ENCODE data around the gene FLYWCH2. TPM values are rescaled to one million over a fixed set of nuclear protein-coding genes. Genes with fewer than 3 reads are reported as not detected.

The FLYWCH2 gene
- total and polyA plus RNA-seq, 9 of the 15 experiments (the other 6 are each of a cell fraction or from before 2014, with no cell fraction given): 0.70 to 55.5 (median 7.6) TPM

- TF ChIP-seq, protein P1, sequence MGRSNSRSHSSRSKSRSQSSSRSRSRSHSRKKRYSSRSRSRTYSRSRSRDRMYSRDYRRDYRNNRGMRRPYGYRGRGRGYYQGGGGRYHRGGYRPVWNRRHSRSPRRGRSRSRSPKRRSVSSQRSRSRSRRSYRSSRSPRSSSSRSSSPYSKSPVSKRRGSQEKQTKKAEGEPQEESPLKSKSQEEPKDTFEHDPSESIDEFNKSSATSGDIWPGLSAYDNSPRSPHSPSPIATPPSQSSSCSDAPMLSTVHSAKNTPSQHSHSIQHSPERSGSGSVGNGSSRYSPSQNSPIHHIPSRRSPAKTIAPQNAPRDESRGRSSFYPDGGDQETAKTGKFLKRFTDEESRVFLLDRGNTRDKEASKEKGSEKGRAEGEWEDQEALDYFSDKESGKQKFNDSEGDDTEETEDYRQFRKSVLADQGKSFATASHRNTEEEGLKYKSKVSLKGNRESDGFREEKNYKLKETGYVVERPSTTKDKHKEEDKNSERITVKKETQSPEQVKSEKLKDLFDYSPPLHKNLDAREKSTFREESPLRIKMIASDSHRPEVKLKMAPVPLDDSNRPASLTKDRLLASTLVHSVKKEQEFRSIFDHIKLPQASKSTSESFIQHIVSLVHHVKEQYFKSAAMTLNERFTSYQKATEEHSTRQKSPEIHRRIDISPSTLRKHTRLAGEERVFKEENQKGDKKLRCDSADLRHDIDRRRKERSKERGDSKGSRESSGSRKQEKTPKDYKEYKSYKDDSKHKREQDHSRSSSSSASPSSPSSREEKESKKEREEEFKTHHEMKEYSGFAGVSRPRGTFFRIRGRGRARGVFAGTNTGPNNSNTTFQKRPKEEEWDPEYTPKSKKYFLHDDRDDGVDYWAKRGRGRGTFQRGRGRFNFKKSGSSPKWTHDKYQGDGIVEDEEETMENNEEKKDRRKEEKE (IDR thresholded peaks at IDR 0.05; ENCODE audit: borderline replicate concordance in 1 of 2, control insufficient read depth in 1 of 2, low read depth in 2 of 2, low read length in 1 of 2): no peak
- TF ChIP-seq NR2C2 (CRISPR knock-in tag; IDR thresholded peaks at IDR 0.05) (no peak), NR2C2 (tag; IDR thresholded peaks at IDR 0.05) (peak; percentile 93), AFF4 (CRISPR knock-in tag; IDR thresholded peaks at IDR 0.05) (peak; percentile 82; the same call in 1 of the 2 replicates), TAF1 (IDR thresholded peaks at IDR 0.05; ENCODE audit: control insufficient read depth, extremely low read depth, insufficient read depth, low read length, severe bottlenecking) (peak; percentile 84), ZNF589 (CRISPR knock-in tag; IDR thresholded peaks at IDR 0.05; ENCODE audit: low read depth) (peak; percentile 99), SP2 (IDR thresholded peaks at IDR 0.05; ENCODE audit: extremely low read depth, low read depth, low read length, poor library complexity, severe bottlenecking) (no peak), WHSC1 (IDR thresholded peaks at IDR 0.05; ENCODE audit: low read length) (no peak), FOXP1 (CRISPR knock-in tag; IDR thresholded peaks at IDR 0.05) (no peak), ADNP (tag; IDR thresholded peaks at IDR 0.05) (peak; percentile 62; the same call in 1 of the 2 replicates), CSDE1 (IDR thresholded peaks at IDR 0.05) (no peak), DLX4 (CRISPR knock-in tag; IDR thresholded peaks at IDR 0.05) (no peak), SMAD3 (CRISPR knock-in tag; conservative IDR thresholded peaks at IDR 0.05) (peak; percentile 88; the same call in 1 of the 2 replicates), KAT8 (IDR thresholded peaks at IDR 0.05; ENCODE audit: low read depth) (no peak), SMARCC2 (IDR thresholded peaks at IDR 0.05; ENCODE audit: low read depth) (0 out of 2 replicates have a peak, but pooled peaks have one; percentile 31), ARNT (IDR thresholded peaks at IDR 0.05) (no peak; a peak in 1 of 4 replicates), RCOR1 (IDR thresholded peaks at IDR 0.05; ENCODE audit: borderline replicate concordance in 1 of 2, low read depth in 2 of 2, low read length in 2 of 2) (peak in 1 of 2 experiments; percentile 35; a peak in 1 of 4 replicates), HIVEP1 (CRISPR knock-in tag; IDR thresholded peaks at IDR 0.05) (peak; percentile 88)
Observed at GRCh38 chr16:2867987-2868789, 14.8 kb upstream of the FLYWCH2 start (continued).
